ENCODE measurements around the gene IL10RA. TPM values are rescaled to one million over a fixed set of nuclear protein-coding genes. Genes with fewer than 3 reads are reported as not detected.

IL10RA gene
- total RNA-seq, 5 donors from 2014 or later (not counting 1 experiment from before 2014, with no cell fraction given), result 195 to 450 (median 375) TPM

Other genes with a start within 250 kb of the IL10RA start
- 1 to 10 TPM in 2 of 5 donors, under 1 TPM in 3; 0.15 to 2.4 (median 0.96) TPM for gene DSCAML1, start 189.2 kb upstream of the IL10RA start, total RNA-seq
- 10 to 100 TPM in 4 of 5 donors, 1 to 10 TPM in 1; 4.3 to 26.0 (median 14.7) TPM for gene FXYD2, start 161.7 kb upstream of the IL10RA start, total RNA-seq
- under 1 TPM in 3 of 5 donors, not detected in 2; 0.38 to 0.73 (median 0.53) TPM for gene FXYD6, start 109.7 kb upstream of the IL10RA start, total RNA-seq
- gene TMPRSS13, start 57.0 kb upstream of the IL10RA start, total RNA-seq, result 1 to 10 TPM; 2.1 to 4.7 (median 3.7) TPM
- under 1 TPM in 2 of 5 donors, not detected in 3; 0.51 to 0.66 TPM for gene TMPRSS4, start 90.7 kb downstream of the IL10RA start, total RNA-seq
- 1 to 10 TPM in 1 of 5 donors, under 1 TPM in 4; 0.28 to 1.0 (median 0.36) TPM for gene SMIM35, start 100.6 kb downstream of the IL10RA start, total RNA-seq
- under 1 TPM in 2 of 5 donors, not detected in 3; 0.09 to 0.20 TPM for gene SCN4B, start 166.4 kb downstream of the IL10RA start, total RNA-seq
- under 1 TPM in 1 of 5 donors, not detected in 4; 0.06 TPM for gene SCN2B, start 190.2 kb downstream of the IL10RA start, total RNA-seq
- 100 to 1,000 TPM in 2 of 5 donors, 10 to 100 TPM in 3; 60.8 to 165 (median 95.8) TPM for gene JAML, start 238.6 kb downstream of the IL10RA start, total RNA-seq